Gastrocnemius medialis (tissue), 4 donors: ENCODE measurements around the gene TBX3. TPM values are rescaled to one million over a fixed set of nuclear protein-coding genes. Genes with fewer than 3 reads are reported as not detected.

Experiments
- ATAC-seq, 2 donors: fragments of 150-250 bp; one replicate each; pipeline ENCODE4 v1.9.1; 2016
- DNase-seq, 2 donors: peaks; one replicate each; pipeline ENCODE4 v3.0.0-alpha.2; 2019
- H3K27ac ChIP-seq, 4 donors: fragments of 200-600 bp; sonication (generic); 1 replicate in 1 of 4; 2 replicates in 3 of 4; pipeline ENCODE4 v1.5.1; 2016 to 2018; ENCODE audit warnings: mild to moderate bottlenecking in 2 of 4, moderate library complexity in 1 of 4
- H3K27me3 ChIP-seq, 3 donors: fragments of 200-600 bp; sonication (generic) in 2 of 3; 1 replicate in 1 of 3; 2 replicates in 2 of 3; pipeline versions ENCODE4 v1.5.1 to v1.6.0; 2016 to 2019; ENCODE audit warnings: mild to moderate bottlenecking in 1 of 3, moderate library complexity in 1 of 3
- H3K36me3 ChIP-seq, 2 donors: fragments of 200-600 bp; sonication (generic) in 1 of 2; one replicate each; pipeline ENCODE4 v1.5.1; 2017 to 2018
- H3K4me1 ChIP-seq, 2 donors: fragments of 200-600 bp; sonication (generic) in 1 of 2; one replicate each; pipeline ENCODE4 v1.5.1; 2016 to 2017; ENCODE audit warnings: mild to moderate bottlenecking in 2 of 2
- H3K4me3 ChIP-seq, 4 donors: fragments of 200-600 bp; sonication (generic) in 3 of 4; 1 replicate in 1 of 4; 2 replicates in 3 of 4; pipeline ENCODE4 v1.5.1; 2016 to 2019; ENCODE audit warnings: mild to moderate bottlenecking in 2 of 4
- H3K9me3 ChIP-seq, 3 donors: fragments of 200-600 bp; sonication (generic) in 2 of 3; 1 replicate in 1 of 3; 2 replicates in 2 of 3; pipeline ENCODE4 v1.5.1; 2016 to 2019
- CTCF ChIP-seq, 5 experiments: fragments of 450-650 bp in 3 of 5; fragments of 200-600 bp in 2 of 5; sonication (generic) in 2 of 5; IDR thresholded peaks in 4 of 5; conservative IDR thresholded peaks in 1 of 5; 1 replicate in 4 of 5; 2 replicates in 1 of 5; pipeline ENCODE4 v1.5.1; 2016 to 2019; ENCODE audit warnings: antibody characterized with exemption in 5 of 5, mild to moderate bottlenecking in 3 of 5, moderate library complexity in 3 of 5
- POLR2A ChIP-seq, 2 donors: fragments of 450-650 bp; IDR thresholded peaks; one replicate each; pipeline ENCODE4 v1.6.1; 2017; ENCODE audit warnings: antibody characterized with exemption in 2 of 2, mild to moderate bottlenecking in 2 of 2, moderate library complexity in 2 of 2
- in situ Hi-C, 4 donors: fragments of 200-750 bp; cut with MboI; loops; one replicate each; pipeline versions ENCODE4 v1.15.0 to v1.8.0; 2017; ENCODE audit warnings: low sequenced_read_pairs in 4 of 4
- intact Hi-C: fragments of 100-400 bp; cut with DNase I; formaldehyde crosslinking; loops from one replicate; pipeline ENCODE4 v1.15.1; 2023; ENCODE audit warnings: low total_unique reads
- total RNA-seq, 4 donors: library from RNA; depleted of rRNA; stranded (reverse); fragments of >200 nt; gene quantifications; one replicate each; pipeline versions ENCODE4 v1.1.0 to v1.2.3, GENCODE V29; 2016

TBX3 gene
- total RNA-seq, 4 donors from 2014 or later: 7.5 to 16.7 (median 11.9) TPM

- Histone ChIP-seq H3K27ac (peak overlapping the region in 1 of 4 donors; percentile 14), H3K4me3 (peak overlapping the region; percentile 36 to 60 (median 48)), H3K27me3 (peaks cover 66 to 85% (median 77%) of the 10 kb centered on the region in 3 donors), H3K4me1 (peaks cover 5 to 9% of the 10 kb centered on the region in 2 donors), H3K9me3 (no peaks in the 10 kb centered on the region), H3K36me3 (no peaks in the 10 kb centered on the region)
- DNase-seq (no peak), ATAC-seq (no peak)
- in situ Hi-C loops (loop anchor here in 1 of 4 donors (25.0 kb wide), 1 partner anchor 646 kb away; no protein-coding TSS in a partner anchor), intact Hi-C loops (no loop called here)
- TF ChIP-seq POLR2A (IDR thresholded peaks at IDR 0.05): no peak
- TF ChIP-seq CTCF (IDR thresholded peaks at IDR 0.05 in 4 of 5, conservative IDR thresholded peaks at IDR 0.05 in 1 of 5): no peak
Observed at GRCh38 chr12:114691763-114692185, 7.8 kb upstream of the TBX3 start.

DNA sequence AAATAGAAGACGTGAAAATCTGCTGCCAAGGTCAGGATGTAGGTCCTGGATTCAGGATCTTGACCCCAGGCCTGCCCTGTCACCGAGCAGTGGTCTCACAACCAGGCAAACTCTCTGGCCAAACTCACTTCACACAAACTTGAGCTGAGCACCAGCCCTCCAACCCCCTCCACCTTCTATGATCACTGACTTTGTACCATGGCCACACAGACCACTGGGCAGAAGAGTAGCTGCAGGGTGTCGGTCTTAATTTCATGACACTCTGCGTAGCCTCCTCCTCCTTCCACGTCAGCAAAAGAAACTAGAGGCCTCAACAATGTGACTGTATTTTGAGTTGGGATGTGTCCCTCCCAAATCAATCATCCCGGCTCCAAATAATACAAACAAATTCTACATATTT, 7.2 kb upstream of the TBX3 start:
- in situ Hi-C loops (loop anchor here in 1 of 4 donors (25.0 kb wide), 1 partner anchor 646 kb away; no protein-coding TSS in a partner anchor), intact Hi-C loops (no loop called here)
- no peaks in the 10 kb centered on the region for H3K36me3 ChIP-seq

DNA sequence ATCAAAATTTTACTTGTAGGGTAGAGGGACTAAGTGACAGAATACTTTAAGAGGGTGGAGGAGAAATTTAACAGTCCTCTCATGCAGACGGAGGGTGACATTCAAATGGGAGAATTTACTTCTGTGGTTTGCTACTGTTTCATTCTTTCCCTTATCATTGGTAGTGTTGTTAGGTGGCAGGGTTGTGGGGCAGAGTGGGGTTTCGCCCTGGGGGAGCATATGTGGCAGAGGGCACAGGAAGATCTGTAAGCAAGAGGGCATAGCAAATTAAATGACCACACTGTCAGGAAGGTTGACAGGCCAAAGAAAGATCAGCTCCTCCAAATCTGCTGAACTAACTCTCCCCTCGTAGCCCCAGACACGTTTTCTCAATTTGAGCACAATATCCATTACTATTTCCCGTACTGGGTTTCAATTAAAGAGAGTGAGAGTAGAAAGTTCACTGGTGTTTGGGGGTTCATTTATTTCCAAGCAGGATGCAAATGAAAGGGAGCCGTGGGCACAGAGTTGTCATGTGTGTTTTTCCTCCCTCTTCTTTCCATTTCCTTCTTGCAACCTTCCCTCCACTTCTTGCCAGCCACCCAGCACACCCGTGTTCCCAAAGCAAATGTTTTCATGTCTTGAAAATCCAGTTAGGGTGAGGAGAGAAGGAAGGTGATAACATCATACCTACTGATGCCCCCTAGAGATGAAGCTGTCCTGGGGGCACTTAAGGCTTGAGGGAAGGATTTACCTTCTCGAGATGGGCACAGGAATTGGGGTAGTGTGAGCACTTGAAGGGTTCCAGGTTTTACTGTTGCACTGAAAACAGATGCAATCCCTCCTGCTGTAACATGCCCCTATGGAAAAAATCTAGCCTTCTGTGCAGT, 6.5 kb upstream of the TBX3 start:
- TF ChIP-seq CTCF (IDR thresholded peaks at IDR 0.05 in 4 of 5, conservative IDR thresholded peaks at IDR 0.05 in 1 of 5) (no peak), POLR2A (IDR thresholded peaks at IDR 0.05) (no peak)
- intact Hi-C loops: no loop called here
- no peaks in the 10 kb centered on the region for H3K9me3 ChIP-seq
- in situ Hi-C loops: loop anchor here in 1 of 4 donors (25.0 kb wide), 1 partner anchor 647 kb away; no protein-coding TSS in a partner anchor
- peaks cover 5 to 9% of the 10 kb centered on the region in 2 donors for H3K4me1 ChIP-seq
- H3K27me3 ChIP-seq: peaks cover 54 to 72% (median 71%) of the 10 kb centered on the region in 3 donors
- no peaks in the 10 kb centered on the region for H3K36me3 ChIP-seq
- ATAC-seq (no peak), DNase-seq (no peak)
- no peak overlapping the region for H3K27ac ChIP-seq
- no peak overlapping the region for H3K4me3 ChIP-seq

More for the DNA sequence above, 7.2 kb upstream of the TBX3 start:
- no peak for TF ChIP-seq CTCF (IDR thresholded peaks at IDR 0.05 in 4 of 5, conservative IDR thresholded peaks at IDR 0.05 in 1 of 5)
- TF ChIP-seq POLR2A (IDR thresholded peaks at IDR 0.05): no peak
- H3K27ac ChIP-seq: no peak overlapping the region
- peaks cover 5 to 9% of the 10 kb centered on the region in 2 donors for H3K4me1 ChIP-seq
- no peak overlapping the region for H3K4me3 ChIP-seq
- ATAC-seq: no peak
- H3K27me3 ChIP-seq: peaks cover 61 to 79% (median 77%) of the 10 kb centered on the region in 3 donors
- H3K9me3 ChIP-seq: no peaks in the 10 kb centered on the region
- DNase-seq: no peak

- in situ Hi-C loops: loop anchor here in 1 of 4 donors (25.0 kb wide), 1 partner anchor 648 kb away; no protein-coding TSS in a partner anchor
Observed at GRCh38 chr12:114689075-114689994, 5.4 kb upstream of the TBX3 start.

More at GRCh38 chr12:114689075-114689994, 5.4 kb upstream of the TBX3 start:
- no peak overlapping the region for H3K27ac ChIP-seq
- no peaks in the 10 kb centered on the region for H3K9me3 ChIP-seq
- DNase-seq: no peak
- H3K36me3 ChIP-seq: no peaks in the 10 kb centered on the region
- peaks cover 42 to 61% (median 60%) of the 10 kb centered on the region in 3 donors for H3K27me3 ChIP-seq
- intact Hi-C loops: loop anchor here (10.0 kb wide), 1 partner anchor 765 kb away; no protein-coding TSS in a partner anchor
- H3K4me3 ChIP-seq: no peak overlapping the region
- TF ChIP-seq CTCF (IDR thresholded peaks at IDR 0.05 in 4 of 5, conservative IDR thresholded peaks at IDR 0.05 in 1 of 5) (no peak), POLR2A (IDR thresholded peaks at IDR 0.05) (no peak)
- no peak for ATAC-seq
- H3K4me1 ChIP-seq: peaks cover 5 to 14% of the 10 kb centered on the region in 2 donors
